T47D (cell line): ENCODE results near the gene LIF.
A peak's percentile ranks its signal among the peaks of the same experiment; 100 is the strongest.
"Not testable (repeated sequence)": the region's sequence is repeated elsewhere in the genome, so short reads cannot be mapped to it uniquely, and the experiment has no call there.

Experiments
- DNase-seq, 2 experiments: peaks; one replicate each; pipeline versions ENCODE4 v3.0.0 to v3.0.0-alpha.2; 2011 to 2012; ENCODE audit warnings: low read depth in 1 of 2, low spot score in 1 of 2
- JUND ChIP-seq: IDR thresholded peaks from 2 replicates; pipeline ENCODE4 v1.6.1; 2012; ENCODE audit warnings: low read depth
- in situ Hi-C: cut with HindIII; loops from 2 replicates; pipeline ENCODE4 v1.10.0; 2016; ENCODE audit warnings: low sequenced_read_pairs, low pct_unique_long_range_greater_than_20kb

The LIF gene

GRCh38 chr22:30219668-30220278, 26.8 kb downstream of the LIF start:
- in situ Hi-C loops: no loop called here
- no peak for DNase-seq
- TF ChIP-seq JUND: no peak

- peak in 1 of 2 experiments; percentile 25 for DNase-seq
- in situ Hi-C loops: no loop called here
- no peak for TF ChIP-seq JUND
Observed at GRCh38 chr22:30219049-30219654, 27.4 kb downstream of the LIF start.

GRCh38 chr22:30217698-30218560, 28.6 kb downstream of the LIF start:
- in situ Hi-C loops: no loop called here
- no peak for DNase-seq
- TF ChIP-seq JUND: no peak

- no peak for DNase-seq
- in situ Hi-C loops: no loop called here
- no peak for TF ChIP-seq JUND
Observed at GRCh38 chr22:30216710-30217109, 29.8 kb downstream of the LIF start.

GRCh38 chr22:30216272-30216671, 30.3 kb downstream of the LIF start:
- in situ Hi-C loops, DNase-seq: not testable (repeated sequence)

GRCh38 chr22:30214703-30215407, 31.7 kb downstream of the LIF start:
- in situ Hi-C loops: no loop called here
- TF ChIP-seq JUND: no peak
- no peak for DNase-seq

- no peak for DNase-seq
- TF ChIP-seq JUND: no peak
- in situ Hi-C loops: no loop called here
Observed at GRCh38 chr22:30212996-30213441, 33.5 kb downstream of the LIF start.

GRCh38 chr22:30212363-30212995, 34.1 kb downstream of the LIF start:
- in situ Hi-C loops: no loop called here
- peak in 1 of 2 experiments; percentile 88 for DNase-seq
- no peak; the same call in 1 of the 2 replicates for TF ChIP-seq JUND

GRCh38 chr22:30211124-30211820, 35.3 kb downstream of the LIF start:
- TF ChIP-seq JUND: no peak
- in situ Hi-C loops: no loop called here
- DNase-seq: no peak

- TF ChIP-seq JUND: no peak
- DNase-seq: peak in 1 of 2 experiments; percentile 35
- in situ Hi-C loops: no loop called here
Observed at GRCh38 chr22:30210235-30210909, 36.2 kb downstream of the LIF start.

- DNase-seq: no peak
- TF ChIP-seq JUND: no peak
- in situ Hi-C loops: no loop called here
Observed at GRCh38 chr22:30209642-30210041, 36.9 kb downstream of the LIF start.
